HepG2 (cell line): ENCODE data around the gene NEK6. TPM values are rescaled to one million over a fixed set of nuclear protein-coding genes. Genes with fewer than 3 reads are reported as not detected.
A peak's percentile ranks its signal among the peaks of the same experiment; 100 is the strongest.

ENCODE experiments used
- AKAP8 ChIP-seq: sonication (generic); formaldehyde crosslinking; IDR thresholded peaks from 2 replicates; pipeline ENCODE4 v1.5.1; 2020; ENCODE audit warnings: mild to moderate bottlenecking, missing genetic modification reagents
- CHCHD3 ChIP-seq: sonication (generic); formaldehyde crosslinking; IDR thresholded peaks from 2 replicates; pipeline ENCODE4 v1.8.0; 2022; ENCODE audit warnings: mild to moderate bottlenecking, missing genetic modification reagents, moderate library complexity
- CREB3 ChIP-seq: sonication (generic); formaldehyde crosslinking; IDR thresholded peaks from 2 replicates; pipeline ENCODE4 v1.5.0; 2020; ENCODE audit warnings: missing genetic modification reagents
- CTCF ChIP-seq: sonication (generic); formaldehyde crosslinking; IDR thresholded peaks from 2 replicates; pipeline ENCODE4 v1.5.0; 2020; ENCODE audit warnings: mild to moderate bottlenecking, missing genetic modification reagents, moderate library complexity
- FOSL2 ChIP-seq: sonication (generic); formaldehyde crosslinking; IDR thresholded peaks from 2 replicates; pipeline ENCODE4 v1.4.0; 2020; ENCODE audit warnings: missing genetic modification reagents
- FOXK1 ChIP-seq: sonication (generic); formaldehyde crosslinking; IDR thresholded peaks from 2 replicates; pipeline ENCODE4 v1.4.0; 2020; ENCODE audit warnings: low read depth, missing genetic modification reagents, borderline replicate concordance
- HNRNPH1 ChIP-seq: fragments of 200-400 bp; formaldehyde crosslinking; optimal IDR thresholded peaks from 2 replicates; pipeline ENCODE3; 2017; ENCODE audit warnings: mild to moderate bottlenecking, low read depth, low read length
- HOXA7 ChIP-seq: sonication (generic); formaldehyde crosslinking; IDR thresholded peaks from 2 replicates; pipeline ENCODE4 v1.8.1; 2022; ENCODE audit warnings: mild to moderate bottlenecking, missing genetic modification reagents, moderate library complexity
- IKZF4 ChIP-seq: sonication (generic); formaldehyde crosslinking; IDR thresholded peaks from 2 replicates; pipeline ENCODE4 v1.5.1; 2020; ENCODE audit warnings: borderline replicate concordance, mild to moderate bottlenecking, low read depth, missing genetic modification reagents; ENCODE audit errors: not compliant biosample characterization
- KDM4B ChIP-seq: sonication (generic); formaldehyde crosslinking; IDR thresholded peaks from 2 replicates; pipeline ENCODE4 v1.4.0; 2020; ENCODE audit warnings: missing genetic modification reagents
- MTERF4 ChIP-seq: sonication (generic); formaldehyde crosslinking; IDR thresholded peaks from 2 replicates; pipeline ENCODE4 v1.8.0; 2023; ENCODE audit warnings: mild to moderate bottlenecking, missing genetic modification reagents
- NFKBIZ ChIP-seq: IDR thresholded peaks from 2 replicates; pipeline ENCODE4 v1.6.1; 2018; ENCODE audit warnings: missing genetic modification reagents, missing compliant biosample characterization
- RCOR2 ChIP-seq: IDR thresholded peaks from 2 replicates; pipeline ENCODE4 v1.6.1; 2016; ENCODE audit warnings: missing biosample characterization, missing genetic modification reagents
- SP4 ChIP-seq: sonication (generic); formaldehyde crosslinking; IDR thresholded peaks from 2 replicates; pipeline ENCODE4 v1.8.1; 2023; ENCODE audit warnings: mild to moderate bottlenecking, missing genetic modification reagents
- STAT5B ChIP-seq: sonication (generic); formaldehyde crosslinking; IDR thresholded peaks from 2 replicates; pipeline ENCODE4 v1.4.0; 2020; ENCODE audit warnings: missing genetic modification reagents
- THAP8 ChIP-seq: sonication (generic); formaldehyde crosslinking; IDR thresholded peaks from 2 replicates; pipeline ENCODE4 v1.5.1; 2020; ENCODE audit warnings: missing genetic modification reagents, mild to moderate bottlenecking, borderline replicate concordance
- ZNF225 ChIP-seq: sonication (generic); formaldehyde crosslinking; IDR thresholded peaks from 2 replicates; pipeline ENCODE4 v1.4.0; 2020; ENCODE audit warnings: mild to moderate bottlenecking, missing genetic modification reagents
- ZNF263 ChIP-seq: sonication (generic); formaldehyde crosslinking; IDR thresholded peaks from 2 replicates; pipeline ENCODE4 v1.4.0; 2020; ENCODE audit warnings: missing genetic modification reagents
- ZNF30 ChIP-seq: sonication (generic); formaldehyde crosslinking; IDR thresholded peaks from 2 replicates; pipeline ENCODE4 v1.5.0; 2020; ENCODE audit warnings: mild to moderate bottlenecking, missing genetic modification reagents
- ZNF382 ChIP-seq: sonication (generic); formaldehyde crosslinking; IDR thresholded peaks from 2 replicates; pipeline ENCODE4 v1.5.0; 2020; ENCODE audit warnings: missing genetic modification reagents, mild to moderate bottlenecking, borderline replicate concordance
- ZNF7 ChIP-seq: IDR thresholded peaks from 2 replicates; pipeline ENCODE4 v1.6.1; 2016; ENCODE audit warnings: missing biosample characterization, missing genetic modification reagents
- ZNF800 ChIP-seq: sonication (generic); formaldehyde crosslinking; IDR thresholded peaks from 2 replicates; pipeline ENCODE4 v1.4.0; 2020; ENCODE audit warnings: missing genetic modification reagents
- ZNF816 ChIP-seq: sonication (generic); formaldehyde crosslinking; IDR thresholded peaks from 2 replicates; pipeline ENCODE4 v1.8.0; 2022; ENCODE audit warnings: missing genetic modification reagents, mild to moderate bottlenecking, borderline replicate concordance
- polyA plus RNA-seq, 8 experiments: library from polyadenylated mRNA; depleted of rRNA in 3 of 8; stranded (reverse) in 7 of 8; unstranded in 1 of 8; fragments of >200 nt; fragmentation: Illumina TruSeq in 4 of 8; extraction: Trizol in 4 of 8; gene quantifications; 2 replicates each; pipeline versions ENCODE4 v1.2.1 to v1.2.3, GENCODE V29; 2011 to 2016; ENCODE audit warnings: low read depth in 4 of 8, missing spikeins in 1 of 8, mixed read lengths in 1 of 8; ENCODE audit not compliant: insufficient read depth in 1 of 8
- total RNA-seq, 5 experiments: library from RNA; depleted of rRNA; stranded (reverse); fragments of >200 nt; fragmentation: Illumina TruSeq; extraction: Trizol; gene quantifications; 2 replicates each; pipeline ENCODE4 v1.2.3, GENCODE V29; 2016; ENCODE audit warnings: low read depth in 1 of 5

NEK6 gene
- total and polyA plus RNA-seq, 2 of the 13 experiments (the other 11 are each of a cell fraction or from before 2014, with no cell fraction given) = 30.4 to 119 TPM

- TF ChIP-seq THAP8 (no peak), HOXA7 (CRISPR knock-in tag) (no peak), MTERF4 (CRISPR knock-in tag) (no peak), STAT5B (CRISPR knock-in tag) (no peak), SP4 (CRISPR knock-in tag) (no peak), ZNF7 (CRISPR knock-in tag) (no peak), ZNF816 (no peak), HNRNPH1 (no peak), AKAP8 (CRISPR knock-in tag) (no peak), FOXK1 (CRISPR knock-in tag) (peak; percentile 43; the same call in 1 of the 2 replicates), CHCHD3 (CRISPR knock-in tag) (no peak), ZNF225 (no peak), KDM4B (CRISPR knock-in tag) (no peak), ZNF382 (no peak), CTCF (CRISPR knock-in tag) (peak; percentile 36; the same call in 1 of the 2 replicates), CREB3 (no peak), ZNF800 (CRISPR knock-in tag) (no peak), FOSL2 (CRISPR knock-in tag) (peak; percentile 59), IKZF4 (CRISPR knock-in tag) (no peak), RCOR2 (CRISPR knock-in tag) (no peak; the same call in 1 of the 2 replicates), ZNF263 (no peak), NFKBIZ (no peak; the same call in 1 of the 2 replicates), ZNF30 (CRISPR knock-in tag) (no peak)
Observed at GRCh38 chr9:124284237-124284831, 26.6 kb downstream of the NEK6 start (continued).
